K562 (cell line): ENCODE data around the gene RNF11. TPM values are rescaled to one million over a fixed set of nuclear protein-coding genes. Genes with fewer than 3 reads are reported as not detected.

ENCODE experiments used
- ATAC-seq: fragments of 200-7000 bp; cut with Tn5 transposase; 3 replicates; pipeline ENCODE4 v1.9.1; 2020; ENCODE audit warnings: moderate library complexity
- BruUV-seq: library from RNA; stranded (reverse); fragments of 400-500 nt; replicated peaks from 2 replicates; lab custom pipeline; 2021; lab: Mats Ljungman, UMichigan
- CTCF ChIA-PET: fragments of 300-600 bp; formaldehyde crosslinking; extraction: SDS; loops from one replicate; lab custom pipeline; 2021; ENCODE audit warnings: low intra/inter-chr PET ratio; lab: Yijun Ruan, JAX
- POLR2A ChIA-PET: fragments of 300-600, 350-650 bp; sonication (Branson Sonifier 250); formaldehyde crosslinking; extraction: SDS; loops from one replicate; lab custom pipeline; 2021; ENCODE audit warnings: antibody characterized with exemption, inconsistent platforms; lab: Yijun Ruan, JAX
- DNase-seq, 4 experiments: peaks; one replicate each; pipeline versions ENCODE4 v3.0.0 to v3.0.0-alpha.2; 2011 to 2018; ENCODE audit warnings: low spot score in 3 of 4, mixed read lengths in 3 of 4; ENCODE audit errors: extremely low read depth in 1 of 4
- FAIRE-seq: peaks from 2 replicates; lab custom pipeline; 2011; peaks lifted over from hg19 to GRCh38; lab: Jason Lieb, UNC
- H2AFZ ChIP-seq: 2 replicates; pipeline ENCODE4 v1.6.0; 2011; ENCODE audit warnings: low read depth, low read length, control low read depth, inconsistent platforms
- H3K27ac ChIP-seq: fragments of 200-600 bp; 3 replicates; pipeline ENCODE4 v1.8.0; 2011; ENCODE audit warnings: low read depth, mild to moderate bottlenecking, control low read depth, inconsistent platforms, low read length, moderate library complexity, mixed read lengths; ENCODE audit errors: extremely low read depth
- H3K27me3 ChIP-seq, 2 experiments: fragments of 300-600 bp in 1 of 2; 2 replicates in 1 of 2; 3 replicates in 1 of 2; pipeline versions ENCODE4 v1.6.0 to v1.8.0; 2011; ENCODE audit warnings: inconsistent platforms in 2 of 2, low read length in 2 of 2, mild to moderate bottlenecking in 1 of 2, mixed read lengths in 1 of 2, moderate library complexity in 1 of 2; ENCODE audit not compliant: control insufficient read depth in 2 of 2, insufficient read depth in 2 of 2
- H3K36me3 ChIP-seq: fragments of 300-600 bp; 3 replicates; pipeline ENCODE4 v1.8.0; 2011; ENCODE audit warnings: mild to moderate bottlenecking, low read length, inconsistent platforms; ENCODE audit not compliant: control insufficient read depth, insufficient read depth
- H3K4me1 ChIP-seq, 2 experiments: fragments of 200-600 bp in 1 of 2; replicated peaks in 1 of 2; 2 replicates in 1 of 2; 3 replicates in 1 of 2; pipeline versions ENCODE4 v1.5.1 to v1.8.0; 2011; ENCODE audit warnings: inconsistent platforms in 2 of 2, low read length in 2 of 2, mild to moderate bottlenecking in 1 of 2, mixed read lengths in 1 of 2, moderate library complexity in 1 of 2; ENCODE audit not compliant: control insufficient read depth in 2 of 2, insufficient read depth in 2 of 2
- H3K4me2 ChIP-seq: 2 replicates; pipeline ENCODE4 v1.6.1; 2011; ENCODE audit warnings: low read length, control low read depth, inconsistent platforms, mixed read lengths; ENCODE audit not compliant: insufficient read depth
- H3K4me3 ChIP-seq: fragments of 200-600 bp; sonication (generic), shearing (Covaris generic); 2 replicates; pipeline ENCODE4 v1.5.1; 2016; ENCODE audit warnings: control low read depth, inconsistent platforms
- H3K79me2 ChIP-seq: fragments of 200-600 bp; 3 replicates; pipeline ENCODE4 v1.8.0; 2011; ENCODE audit warnings: low read length, inconsistent platforms; ENCODE audit not compliant: control insufficient read depth, insufficient read depth
- H3K9ac ChIP-seq, 2 experiments: 2 replicates each; pipeline versions ENCODE4 v1.6.0 to v1.6.1; 2011; ENCODE audit warnings: low read depth in 2 of 2, low read length in 2 of 2, control low read depth in 1 of 2, inconsistent platforms in 1 of 2, mild to moderate bottlenecking in 1 of 2, mixed read lengths in 1 of 2; ENCODE audit not compliant: insufficient read depth in 1 of 2
- H3K9me1 ChIP-seq: one replicate; pipeline ENCODE4 v1.6.0; 2011; ENCODE audit warnings: inconsistent platforms, mild to moderate bottlenecking, low read length, moderate library complexity; ENCODE audit not compliant: control insufficient read depth, insufficient read depth
- H3K9me3 ChIP-seq: replicated peaks from 2 replicates; pipeline ENCODE4 v1.5.1; 2011; ENCODE audit warnings: low read depth, low read length, inconsistent platforms; ENCODE audit not compliant: control insufficient read depth, insufficient read depth
- H4K20me1 ChIP-seq: replicated peaks from 2 replicates; pipeline ENCODE4 v1.6.1; 2011; ENCODE audit warnings: low read length, inconsistent platforms, mixed read lengths; ENCODE audit not compliant: control insufficient read depth, insufficient read depth
- C11orf30 ChIP-seq: fragments of 450-650 bp; IDR thresholded peaks from 2 replicates; pipeline ENCODE4 v1.6.1; 2016; ENCODE audit warnings: low read depth, mild to moderate bottlenecking
- CBX2 ChIP-seq: fragments of 200-600 bp; sonication (generic); IDR thresholded peaks from one replicate; pipeline ENCODE4 v1.6.1; 2012; ENCODE audit warnings: mild to moderate bottlenecking, low read length, inconsistent platforms; ENCODE audit not compliant: insufficient read depth, poor library complexity, severe bottlenecking
- DEAF1 ChIP-seq: fragments of 450-650 bp; formaldehyde crosslinking; IDR thresholded peaks from 2 replicates; pipeline ENCODE4 v1.4.0; 2020; ENCODE audit warnings: mild to moderate bottlenecking, moderate library complexity
- ETV5 ChIP-seq: sonication (generic); formaldehyde crosslinking; IDR thresholded peaks from 2 replicates; pipeline ENCODE4 v1.4.0; 2020; ENCODE audit warnings: low read depth, mild to moderate bottlenecking, missing genetic modification reagents
- FOXJ2 ChIP-seq: fragments of 200-800 bp; sonication (Bioruptor generic); IDR thresholded peaks from 2 replicates; pipeline ENCODE4 v1.6.1; 2016; ENCODE audit warnings: missing genetic modification characterization, missing compliant biosample characterization
- FOXK1 ChIP-seq: sonication (generic); formaldehyde crosslinking; IDR thresholded peaks from 2 replicates; pipeline ENCODE4 v1.8.0; 2022; ENCODE audit warnings: missing genetic modification reagents, mild to moderate bottlenecking, borderline replicate concordance
- HDAC1 ChIP-seq, 2 experiments: fragments of 450-650 bp; IDR thresholded peaks; 2 replicates each; pipeline ENCODE4 v1.6.1; 2016 to 2017; ENCODE audit warnings: inconsistent platforms in 1 of 2, mild to moderate bottlenecking in 1 of 2, moderate library complexity in 1 of 2
- KHSRP ChIP-seq: fragments of 450-650 bp; IDR thresholded peaks from 2 replicates; pipeline ENCODE4 v1.6.1; 2017
- LARP7 ChIP-seq: fragments of 450-650 bp; IDR thresholded peaks from 2 replicates; pipeline ENCODE4 v1.6.1; 2016
- RBM15 ChIP-seq: fragments of 200-400 bp; formaldehyde crosslinking; IDR thresholded peaks from 2 replicates; pipeline ENCODE4 v1.6.1; 2018; ENCODE audit warnings: mild to moderate bottlenecking, low read length, moderate library complexity; ENCODE audit not compliant: insufficient read depth
- RFX5 ChIP-seq: IDR thresholded peaks from 2 replicates; pipeline ENCODE4 v1.6.1; 2011; ENCODE audit warnings: low read depth, mild to moderate bottlenecking, improper control_type of control experiment, low read length
- SMAD2 ChIP-seq: fragments of 150-350 bp; IDR thresholded peaks from 2 replicates; pipeline ENCODE4 v1.6.1; 2014; ENCODE audit warnings: low read depth, mild to moderate bottlenecking, low read length
- SNAPC5 ChIP-seq: fragments of 250-450 bp; sonication (Bioruptor Pico); IDR thresholded peaks from 2 replicates; pipeline ENCODE4 v1.8.0; 2021; ENCODE audit warnings: moderate library complexity, mild to moderate bottlenecking, inconsistent platforms
- ZNF384 ChIP-seq: IDR thresholded peaks from 2 replicates; pipeline ENCODE4 v1.6.1; 2012; ENCODE audit warnings: low read depth, low read length, improper control_type of control experiment
- ZNF408 ChIP-seq: fragments of 250-450 bp; sonication (Bioruptor Pico); IDR thresholded peaks from 2 replicates; pipeline ENCODE4 v1.4.0; 2020; ENCODE audit warnings: low read depth, mild to moderate bottlenecking, moderate library complexity
- ZNF41 ChIP-seq: fragments of 250-450 bp; sonication (Bioruptor Pico); conservative IDR thresholded peaks from 2 replicates; pipeline ENCODE4 v1.4.0; 2020; ENCODE audit warnings: mild to moderate bottlenecking
- ZNF445 ChIP-seq: fragments of 250-450 bp; sonication (Bioruptor Pico); IDR thresholded peaks from 2 replicates; pipeline ENCODE4 v1.4.0; 2020; ENCODE audit warnings: low read depth, mild to moderate bottlenecking, moderate library complexity
- WGBS: fragments of 100-300 bp; shearing (Covaris generic); methylation state at CpG from one replicate; pipeline ENCODE4 v1.1.6; 2016; ENCODE audit warnings: low coverage, mixed read lengths; ENCODE audit not compliant: insufficient coverage; ENCODE audit errors: missing lambda C conversion rate; 5-methylcytosine and 5-hydroxymethylcytosine counted together
- in situ Hi-C: fragments of 300-500 bp; cut with MboI; formaldehyde crosslinking; loops from 4 replicates; pipeline ENCODE4 v1.15.0; 2018; ENCODE audit warnings: inconsistent platforms, mixed read lengths
- intact Hi-C: fragments of 100-400 bp; cut with micrococcal nuclease; formaldehyde crosslinking; loops from 2 replicates; pipeline ENCODE4 v1.14.2; 2022
- polyA plus RNA-seq, 8 experiments: library from polyadenylated mRNA; depleted of rRNA in 4 of 8; stranded (reverse) in 5 of 8; unstranded in 3 of 8; fragments of >200 nt; fragmentation: Nextera tagmentation in 2 of 8; fragmentation: Illumina TruSeq in 1 of 8; extraction: Ambion mirVana in 2 of 8; extraction: Trizol in 1 of 8; gene quantifications; 2 replicates each; pipeline versions ENCODE4 v1.2.1 to v1.2.3, GENCODE V29; 2011 to 2014; ENCODE audit warnings: inconsistent platforms in 1 of 8, missing spikeins in 1 of 8
- total RNA-seq, 7 experiments: library from RNA; depleted of rRNA in 6 of 7; stranded (reverse); fragments of >200 nt in 6 of 7; fragmentation: Illumina TruSeq in 2 of 7; extraction: Trizol in 2 of 7; gene quantifications; 2 replicates each; pipeline versions ENCODE4 v1.2.1 to v1.2.3, GENCODE V29; 2011 to 2021; ENCODE audit warnings: low replicate concordance in 1 of 7
- TF ChIP-seq, protein P1 (sequence below): fragments of 450-650 bp; IDR thresholded peaks from 2 replicates; pipeline ENCODE4 v1.6.1; 2017; ENCODE audit warnings: mild to moderate bottlenecking, moderate library complexity

Gene RNF11
- total and polyA plus RNA-seq, 9 of the 15 experiments (the other 6 are each of a cell fraction or from before 2014, with no cell fraction given) = 5.7 to 34.3 (median 23.1) TPM

DNA sequence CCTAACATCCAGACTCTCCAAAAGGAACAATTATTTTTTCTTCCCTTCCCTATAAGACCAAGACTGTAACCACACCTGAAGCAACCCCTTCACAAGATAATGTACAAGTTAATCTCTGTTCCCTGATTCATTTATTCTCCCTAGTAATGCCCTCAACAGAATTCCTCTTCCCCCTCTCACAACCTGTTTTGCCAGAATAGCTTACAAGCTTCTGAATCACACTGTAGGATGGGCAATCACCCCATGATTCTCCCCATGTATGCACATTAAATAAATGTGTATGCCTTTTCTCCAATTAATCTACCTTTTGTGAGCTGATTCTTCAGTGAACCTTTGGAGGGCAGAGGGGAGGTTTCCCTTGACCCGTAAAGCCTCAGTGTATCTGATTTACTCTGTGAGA is 20.9 kb upstream of the RNF11 start (continued):
- no peak for TF ChIP-seq ETV5 (CRISPR knock-in tag)

DNA sequence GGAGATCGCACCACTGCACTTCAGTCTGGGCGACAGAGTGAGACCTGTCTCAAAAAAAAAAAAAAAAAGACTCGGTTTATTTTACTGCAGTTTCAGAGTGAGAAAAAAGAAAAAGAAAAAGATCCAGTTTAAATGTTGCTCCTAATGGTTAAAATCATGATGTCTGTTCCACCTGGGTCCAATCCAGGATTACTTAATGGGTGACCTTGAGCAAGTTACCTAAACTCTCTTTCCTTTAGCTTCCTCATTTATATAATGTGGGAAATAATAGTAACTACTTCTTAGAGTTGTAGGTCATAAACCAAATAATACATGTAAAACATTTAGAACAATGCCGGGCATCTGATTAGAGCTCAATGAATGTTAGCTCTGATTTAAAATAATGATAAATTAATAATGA is 19.4 kb upstream of the RNF11 start:
- Histone ChIP-seq H3K4me3 (no peak overlapping the region), H3K9me1 (no peaks in the 10 kb centered on the region), H3K9me3 (no peaks in the 10 kb centered on the region), H3K27ac (no peak overlapping the region)
- CTCF ChIA-PET = interaction anchor here (0.7 kb wide), 1 partner anchor 24 kb away, joined by 3 read pairs; no protein-coding TSS in a partner anchor
- BruUV-seq = no TSS peak
- in situ Hi-C loops = loop anchor here (5.0 kb wide), 1 partner anchor 76 kb away; no protein-coding TSS in a partner anchor
- no peak for TF ChIP-seq RBM15
- no peak for TF ChIP-seq SNAPC5 (CRISPR knock-in tag)
- TF ChIP-seq SMAD2 = no peak
- no peak for TF ChIP-seq KHSRP
- no peak for TF ChIP-seq ZNF408 (CRISPR knock-in tag)
- TF ChIP-seq HDAC1 (IDR thresholded peaks at IDR 0.05) = no peak
- TF ChIP-seq ZNF41 (CRISPR knock-in tag) = no peak
- no peak for TF ChIP-seq RFX5
- no peak for TF ChIP-seq CBX2
- TF ChIP-seq ZNF384 = no peak
- TF ChIP-seq DEAF1 = no peak
- no peak for TF ChIP-seq ZNF445 (CRISPR knock-in tag)
- no peak for TF ChIP-seq C11orf30
- no peak for TF ChIP-seq FOXK1 (CRISPR knock-in tag)
- TF ChIP-seq LARP7 = no peak
- no peak for TF ChIP-seq FOXJ2 (tag)
- TF ChIP-seq, protein P1, sequence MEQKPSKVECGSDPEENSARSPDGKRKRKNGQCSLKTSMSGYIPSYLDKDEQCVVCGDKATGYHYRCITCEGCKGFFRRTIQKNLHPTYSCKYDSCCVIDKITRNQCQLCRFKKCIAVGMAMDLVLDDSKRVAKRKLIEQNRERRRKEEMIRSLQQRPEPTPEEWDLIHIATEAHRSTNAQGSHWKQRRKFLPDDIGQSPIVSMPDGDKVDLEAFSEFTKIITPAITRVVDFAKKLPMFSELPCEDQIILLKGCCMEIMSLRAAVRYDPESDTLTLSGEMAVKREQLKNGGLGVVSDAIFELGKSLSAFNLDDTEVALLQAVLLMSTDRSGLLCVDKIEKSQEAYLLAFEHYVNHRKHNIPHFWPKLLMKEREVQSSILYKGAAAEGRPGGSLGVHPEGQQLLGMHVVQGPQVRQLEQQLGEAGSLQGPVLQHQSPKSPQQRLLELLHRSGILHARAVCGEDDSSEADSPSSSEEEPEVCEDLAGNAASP = no peak
- TF ChIP-seq, all 486 proteins: peak for 0
- no peak overlapping the region for H2AFZ ChIP-seq
- H3K36me3 ChIP-seq = no peaks in the 10 kb centered on the region
- H3K4me2 ChIP-seq = no peak overlapping the region
- FAIRE-seq (no peak), DNase-seq (no peak), ATAC-seq (no peak)
- no peaks in the 10 kb centered on the region for H3K27me3 ChIP-seq
- H3K79me2 ChIP-seq = no peaks in the 10 kb centered on the region
- intact Hi-C loops = loop anchor here (5.0 kb wide), 1 partner anchor 66 kb away; no protein-coding TSS in a partner anchor
- H3K9ac ChIP-seq = no peak overlapping the region
- no peaks in the 10 kb centered on the region; a peak in 1 of 5 replicates for H3K4me1 ChIP-seq
- POLR2A ChIA-PET = interaction anchor here (0.9 kb wide), 1 partner anchor 10 kb away, joined by 3 read pairs; no protein-coding TSS in a partner anchor
- WGBS = 53% methylated on average over 2 of the region's 4 CpGs
- H4K20me1 ChIP-seq = no peaks in the 10 kb centered on the region
